GM18861 (cell line): Measurements from ENCODE around the gene FEN1.

ENCODE experiments used
- ATAC-seq: cut with Tn5 transposase; IDR thresholded peaks from one replicate; pipeline ENCODE4 v1.9.1; 2021; ENCODE audit not compliant: unreplicated experiment

FEN1 gene

GRCh38 chr11:61756452-61757212 is 36.1 kb upstream of the FEN1 start:
- ATAC-seq, result peak; percentile 44

GRCh38 chr11:61757213-61757862 is 35.4 kb upstream of the FEN1 start:
- ATAC-seq, result no peak

GRCh38 chr11:61760946-61761345 is 31.8 kb upstream of the FEN1 start:
- no peak for ATAC-seq

GRCh38 chr11:61761440-61762222 is 31.1 kb upstream of the FEN1 start:
- no peak for ATAC-seq

GRCh38 chr11:61762223-61762615 is 30.5 kb upstream of the FEN1 start:
- ATAC-seq, result no peak

- ATAC-seq, result no peak
Observed at GRCh38 chr11:61762798-61763197, 29.9 kb upstream of the FEN1 start.

GRCh38 chr11:61763930-61764605 is 28.6 kb upstream of the FEN1 start:
- no peak for ATAC-seq

- ATAC-seq, result no peak
Observed at GRCh38 chr11:61764606-61765260, 28.0 kb upstream of the FEN1 start.

- no peak for ATAC-seq
Observed at GRCh38 chr11:61765550-61766253, 27.0 kb upstream of the FEN1 start.

GRCh38 chr11:61766353-61766841 is 26.3 kb upstream of the FEN1 start:
- no peak for ATAC-seq

GRCh38 chr11:61768376-61769076 is 24.2 kb upstream of the FEN1 start:
- ATAC-seq, result no peak

GRCh38 chr11:61769169-61769920 is 23.4 kb upstream of the FEN1 start:
- no peak for ATAC-seq

GRCh38 chr11:61769946-61770683 is 22.6 kb upstream of the FEN1 start:
- no peak for ATAC-seq

- no peak for ATAC-seq
Observed at GRCh38 chr11:61771195-61771894, 21.4 kb upstream of the FEN1 start.

GRCh38 chr11:61771985-61772455 is 20.7 kb upstream of the FEN1 start:
- ATAC-seq, result no peak

- ATAC-seq, result no peak
Observed at GRCh38 chr11:61773356-61773755, 19.4 kb upstream of the FEN1 start.

- ATAC-seq, result no peak
Observed at GRCh38 chr11:61773809-61774208, 18.9 kb upstream of the FEN1 start.
